AG08395 (cell line): ENCODE measurements around the gene VIT.
"Not testable (repeated sequence)": the region's sequence is repeated elsewhere in the genome, so short reads cannot be mapped to it uniquely, and the experiment has no call there.

Source experiments
- DNase-seq: peaks from one replicate; pipeline ENCODE4 v3.0.0; 2012; ENCODE audit warnings: mixed read lengths, low spot score

The VIT gene

DNA sequence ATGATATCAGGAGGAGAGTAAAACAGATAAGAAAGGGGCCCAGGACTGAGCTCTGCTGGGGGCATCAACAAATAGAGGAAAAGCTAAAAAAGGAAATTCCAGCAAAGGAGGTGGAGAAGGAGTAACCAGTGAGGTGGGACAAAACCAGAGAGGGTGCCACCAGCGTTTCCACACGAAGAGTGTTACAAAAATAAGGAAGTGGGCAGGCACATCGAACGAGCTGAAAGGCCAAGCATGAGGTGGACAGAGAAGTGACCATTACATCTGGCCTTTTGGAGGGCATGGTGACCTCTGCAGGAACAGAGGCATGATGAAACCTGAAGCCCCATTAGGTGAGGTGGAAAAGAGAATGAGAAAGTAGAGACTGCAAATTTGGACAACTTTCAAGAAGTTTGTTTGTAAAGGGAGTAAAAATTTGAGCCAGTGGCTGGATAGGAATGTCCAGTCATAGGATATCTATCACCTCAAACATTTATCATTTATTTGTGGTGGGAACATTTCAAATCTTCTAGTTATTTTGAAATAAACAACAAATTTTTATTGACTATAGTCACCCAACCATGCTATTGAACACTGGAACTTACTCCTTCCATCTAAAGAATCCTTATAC lies 18.4 kb upstream of the VIT start:
- DNase-seq = peak; percentile 35

GRCh38 chr2:36678856-36679255 lies 17.7 kb upstream of the VIT start:
- DNase-seq = no peak

- no peak for DNase-seq
These were observed 16.5 kb upstream of the VIT start for GRCh38 chr2:36680012-36680411.

- DNase-seq = no peak
These were observed 13.9 kb upstream of the VIT start for GRCh38 chr2:36682562-36682961.

DNA sequence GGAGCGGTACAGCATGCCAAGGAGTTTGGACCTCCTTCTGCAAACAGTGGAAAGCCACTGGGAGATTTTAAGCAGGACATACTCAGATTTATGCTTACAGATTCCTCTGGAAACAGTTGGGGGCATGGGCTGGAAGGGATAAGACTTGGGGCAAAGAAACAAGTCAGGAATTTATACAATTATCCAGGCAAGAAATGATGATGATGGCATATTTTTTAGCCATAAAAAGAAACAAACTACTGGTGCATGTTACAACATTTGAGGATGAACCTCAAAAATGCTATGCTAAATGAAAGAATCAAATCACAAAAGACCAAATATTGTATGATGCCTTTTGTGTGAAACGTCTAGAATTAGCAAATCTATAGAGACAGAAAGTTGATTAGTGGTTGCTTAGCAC lies 13.5 kb upstream of the VIT start:
- no peak for DNase-seq

DNA sequence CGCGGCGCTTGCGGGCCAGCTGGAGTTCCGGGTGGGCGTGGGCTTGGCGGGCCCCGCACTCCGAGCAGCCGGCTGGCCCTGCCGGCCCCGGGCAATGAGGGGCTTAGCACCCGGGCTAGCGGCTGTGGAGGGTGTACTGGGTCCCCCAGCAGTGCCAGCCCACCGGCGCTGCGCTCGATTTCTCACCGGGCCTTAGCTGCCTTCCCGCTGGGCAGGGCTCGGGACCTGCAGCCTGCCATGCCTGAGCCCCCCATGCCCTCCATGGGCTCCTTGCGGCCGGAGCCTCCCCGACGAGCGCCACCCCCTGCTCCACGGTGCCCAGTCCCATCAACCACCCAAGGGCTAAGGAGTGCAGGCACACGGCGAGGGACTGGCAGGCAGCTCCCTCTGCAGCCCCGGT lies 8.2 kb upstream of the VIT start:
- DNase-seq = not testable (repeated sequence)

GRCh38 chr2:36689013-36689412 lies 7.5 kb upstream of the VIT start:
- DNase-seq = not testable (repeated sequence)

GRCh38 chr2:36692121-36692520 lies 4.4 kb upstream of the VIT start:
- DNase-seq = no peak

DNA sequence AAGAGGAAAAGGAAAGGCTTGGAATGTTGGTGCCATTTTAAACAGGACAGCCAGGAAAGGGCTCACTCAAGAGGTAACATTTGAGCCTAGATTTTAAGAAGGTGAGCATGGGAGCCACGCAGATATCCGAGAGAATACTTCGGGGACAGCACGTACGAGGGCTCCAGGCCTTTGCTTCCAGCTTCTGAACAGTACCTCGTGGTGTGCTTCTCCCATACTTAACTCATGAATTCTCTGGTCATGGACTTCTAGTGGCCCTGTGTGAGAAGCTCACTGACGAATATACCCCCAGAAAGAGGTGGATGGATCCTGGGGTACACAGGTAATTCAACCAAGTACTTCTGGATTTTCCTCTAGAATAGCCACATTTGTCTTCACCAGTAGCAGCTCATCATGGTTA lies 2.7 kb upstream of the VIT start:
- DNase-seq = no peak

DNA sequence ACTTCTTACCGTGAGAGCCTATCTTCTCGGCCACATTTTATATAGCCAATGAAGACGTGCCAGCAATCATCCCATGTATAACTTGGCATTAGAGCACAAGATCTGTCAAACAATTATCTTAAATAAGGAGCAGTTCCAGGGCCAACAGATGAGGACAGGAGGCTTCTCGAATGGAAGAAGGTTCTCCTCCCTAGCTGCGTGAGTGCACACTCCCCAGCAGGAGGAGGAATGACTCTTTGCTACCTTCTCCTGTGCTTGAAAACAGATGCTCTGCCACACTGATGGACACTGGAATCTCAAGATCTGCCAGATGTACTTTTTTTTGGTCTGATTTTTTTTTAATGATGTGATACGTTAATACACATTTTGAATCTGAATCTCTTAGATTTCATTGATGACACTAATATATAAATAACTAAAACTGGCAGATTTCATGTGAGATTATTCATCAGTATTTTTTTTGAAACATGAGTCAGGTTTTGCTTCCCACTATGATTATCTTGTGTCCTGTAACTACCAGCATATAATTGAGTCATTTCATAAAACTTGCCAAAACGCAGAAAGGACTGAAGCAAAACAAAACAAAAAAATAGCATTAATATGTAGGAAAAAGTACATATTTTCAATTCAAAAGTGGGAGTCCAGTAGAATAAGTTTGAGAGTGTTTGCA lies 626 bp upstream of the VIT start:
- peak; percentile 75 for DNase-seq

DNA sequence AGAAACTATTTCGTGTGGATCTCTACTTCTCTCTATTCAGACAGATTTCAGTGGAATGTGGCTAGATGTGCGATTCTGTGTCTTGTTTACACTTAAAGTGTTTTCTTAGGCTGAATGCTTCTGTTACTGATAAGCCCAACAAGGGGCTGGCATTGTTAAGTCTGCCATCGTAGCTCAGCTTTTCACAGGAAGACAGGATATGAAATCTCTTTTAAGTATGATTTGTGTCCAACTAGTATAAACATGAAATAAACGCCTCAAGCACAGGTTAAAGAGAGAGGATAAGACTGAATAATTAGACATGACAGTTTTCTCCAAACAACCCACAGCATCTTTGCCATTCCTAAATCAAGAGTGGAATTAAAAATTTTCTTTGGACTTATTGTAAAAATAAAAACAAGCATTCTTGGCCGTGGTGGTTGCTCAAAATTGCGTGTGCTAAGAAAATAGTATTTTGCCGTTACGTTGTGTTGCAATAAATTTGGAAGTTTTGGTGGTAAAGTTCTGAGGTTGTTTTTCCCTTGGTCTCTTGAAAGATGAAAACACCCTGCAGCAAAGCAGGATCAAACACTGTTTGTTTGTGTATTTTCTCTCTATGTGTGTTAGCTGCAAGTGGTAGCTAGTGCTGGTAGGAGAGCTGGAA lies 1.0 kb downstream of the VIT start:
- DNase-seq = no peak

DNA sequence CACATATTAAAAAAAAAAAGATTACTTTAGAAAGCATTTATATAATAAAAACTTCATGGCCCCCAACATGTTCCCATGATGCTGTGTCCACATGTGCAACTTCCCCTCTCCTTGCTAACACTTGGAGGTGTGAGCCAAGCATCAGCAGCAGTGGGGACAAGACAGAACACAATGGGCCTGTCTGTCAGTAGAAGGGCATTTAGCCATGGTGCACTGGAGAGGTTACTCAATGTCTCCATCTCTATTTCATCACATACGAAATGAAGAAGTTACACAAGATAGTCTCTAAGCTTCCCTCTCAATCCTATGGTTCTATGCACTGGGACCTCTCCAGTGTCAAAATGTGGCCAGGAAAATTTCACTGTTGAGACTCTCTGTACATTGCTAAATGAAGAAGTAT lies 2.5 kb downstream of the VIT start:
- no peak for DNase-seq

DNA sequence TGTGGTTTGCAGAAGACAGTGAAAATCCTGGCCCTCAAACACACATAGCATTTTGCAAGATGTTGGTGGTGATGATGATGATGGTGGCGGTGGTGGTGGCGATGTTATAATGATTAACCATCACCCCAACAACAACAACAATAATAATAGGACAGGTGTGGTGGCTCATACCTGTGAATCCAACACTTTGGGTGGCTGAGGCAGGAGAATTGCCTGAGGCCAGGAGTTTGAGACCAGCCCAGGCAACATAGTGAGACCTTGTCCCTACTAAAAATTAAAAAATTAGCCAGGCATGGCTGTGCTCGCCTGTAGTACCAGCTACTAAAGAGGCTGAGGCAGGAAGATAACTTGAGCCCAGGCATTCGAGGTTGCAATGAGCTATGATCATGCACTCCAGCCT lies 3.8 kb downstream of the VIT start:
- DNase-seq = no peak

DNA sequence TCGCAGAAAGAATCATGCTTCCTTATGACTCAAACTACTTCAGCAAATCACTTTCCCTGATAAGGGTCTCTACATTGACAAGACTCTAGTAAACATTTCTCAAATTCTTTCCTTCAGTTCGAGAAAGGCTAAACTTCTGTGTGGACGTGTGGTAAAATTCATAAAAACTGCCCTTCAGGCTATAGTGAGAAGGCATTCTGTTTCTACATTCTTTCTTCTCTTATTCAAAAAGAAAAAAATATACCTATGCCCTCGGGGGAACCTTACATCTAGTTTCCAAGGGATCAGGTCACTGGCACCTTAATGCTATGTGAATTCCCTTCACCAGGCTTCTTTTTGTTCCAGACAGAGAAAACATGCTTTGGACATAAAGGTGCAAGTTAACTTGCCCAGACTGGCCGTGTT lies 4.9 kb downstream of the VIT start:
- no peak for DNase-seq

GRCh38 chr2:36701918-36702317 lies 5.4 kb downstream of the VIT start:
- no peak for DNase-seq

DNA sequence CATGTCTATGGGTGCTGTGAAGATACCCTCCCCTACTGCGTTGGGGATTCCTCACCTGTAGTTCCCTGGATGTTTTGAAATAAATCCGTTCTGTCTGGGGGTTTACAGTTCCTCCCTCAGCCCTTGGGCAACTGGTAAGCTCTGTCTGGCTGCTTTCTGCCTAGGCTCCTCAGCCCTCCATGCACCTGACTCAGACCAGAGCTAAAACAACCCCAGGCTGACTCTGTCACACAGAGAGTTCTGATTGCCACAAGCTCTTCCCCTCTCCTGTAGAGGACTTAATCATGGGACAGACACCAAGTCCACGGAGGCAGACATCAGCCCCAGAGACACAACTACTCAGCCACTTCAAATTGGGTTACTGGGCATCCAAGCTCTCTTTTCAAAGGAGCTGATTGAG lies 6.3 kb downstream of the VIT start:
- no peak for DNase-seq

DNA sequence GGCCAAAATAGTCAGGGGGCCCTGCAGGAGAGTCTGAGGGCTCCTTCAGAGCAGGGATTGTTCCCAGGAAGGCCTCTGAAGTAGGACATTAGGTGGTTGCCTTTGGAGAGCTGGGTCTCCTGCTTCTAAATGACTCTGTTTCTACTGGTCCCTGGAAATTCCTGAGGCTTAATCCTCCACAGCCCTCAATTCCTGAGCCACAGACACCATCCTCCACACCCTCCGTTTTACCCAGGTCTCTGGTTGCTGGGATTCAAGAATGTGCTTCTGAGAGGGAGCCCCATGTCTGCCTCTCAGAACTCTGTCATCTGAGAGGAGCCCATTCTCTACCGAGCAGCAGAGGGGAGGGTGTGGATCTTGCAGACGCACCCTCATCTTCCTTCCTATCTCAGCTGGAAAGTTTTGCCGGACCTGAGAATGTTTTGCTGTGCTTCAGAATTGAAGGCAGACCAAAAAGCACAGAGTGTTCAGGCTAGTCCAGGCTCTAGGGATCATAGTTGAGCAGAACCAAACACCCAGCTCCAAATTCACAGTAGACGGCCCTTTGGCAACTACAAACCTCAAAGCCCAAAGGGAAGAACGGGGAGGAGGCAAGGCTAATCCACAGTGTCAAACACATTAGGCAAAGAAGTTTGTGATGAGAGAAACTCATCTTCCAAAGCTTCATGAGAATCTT lies 8.1 kb downstream of the VIT start:
- no peak for DNase-seq

DNA sequence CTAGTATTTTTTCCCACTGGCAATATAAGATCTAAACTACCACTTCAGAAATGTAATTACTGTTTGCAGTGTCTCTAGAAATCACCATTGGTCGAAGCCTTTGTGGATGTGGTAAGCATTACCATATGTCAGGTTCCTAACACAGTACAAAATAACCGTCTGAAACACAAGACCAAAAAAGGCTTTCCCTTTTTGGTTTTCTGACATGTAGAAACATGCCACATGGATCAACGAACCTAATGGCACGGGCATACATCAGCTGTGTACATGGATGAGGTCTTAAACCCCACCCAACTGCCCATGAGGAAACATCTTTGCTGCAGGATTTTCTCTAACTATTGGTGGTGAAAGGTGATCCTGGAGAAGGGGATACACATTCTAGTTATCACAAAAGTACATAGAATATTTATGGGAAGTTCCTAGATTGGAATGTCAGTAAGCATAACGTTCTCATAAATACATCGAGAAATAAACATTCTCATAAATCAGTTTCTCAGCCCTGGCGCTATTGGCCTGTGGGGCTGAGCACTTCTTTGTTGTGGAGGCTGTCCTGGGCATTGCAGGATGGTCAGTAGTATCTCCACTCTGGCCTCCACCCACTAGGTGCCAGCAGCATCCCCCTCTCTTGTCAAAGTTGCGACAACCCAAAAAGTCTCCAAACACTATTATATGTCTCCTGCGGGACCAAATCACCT lies 9.0 kb downstream of the VIT start:
- DNase-seq = no peak

- no peak for DNase-seq
These were observed 9.7 kb downstream of the VIT start for GRCh38 chr2:36706021-36706876.

GRCh38 chr2:36707050-36707449 lies 10.5 kb downstream of the VIT start:
- peak; percentile 74 for DNase-seq

- peak; percentile 87 for DNase-seq
These were observed 11.7 kb downstream of the VIT start for GRCh38 chr2:36708041-36708741.
